HepG2 (cell line): ENCODE results near the gene TNP2. TPM values are rescaled to one million over a fixed set of nuclear protein-coding genes. Genes with fewer than 3 reads are reported as not detected.

Experiments used
- BRD4 ChIP-seq: sonication (generic); formaldehyde crosslinking; IDR thresholded peaks from 2 replicates; pipeline ENCODE4 v1.4.0; 2020; ENCODE audit warnings: missing genetic modification reagents
- GLI4 ChIP-seq: sonication (generic); formaldehyde crosslinking; IDR thresholded peaks from 2 replicates; pipeline ENCODE4 v1.5.1; 2020; ENCODE audit warnings: missing genetic modification reagents, mild to moderate bottlenecking, moderate library complexity, borderline replicate concordance
- ZFX ChIP-seq: sonication (generic); formaldehyde crosslinking; IDR thresholded peaks from 2 replicates; pipeline ENCODE4 v1.4.0; 2020; ENCODE audit warnings: mild to moderate bottlenecking, low read depth, missing genetic modification reagents, moderate library complexity
- ZKSCAN1 ChIP-seq: fragments of 150-350 bp; IDR thresholded peaks from 2 replicates; pipeline ENCODE4 v1.6.1; 2014; ENCODE audit warnings: low read length
- ZKSCAN8 ChIP-seq: IDR thresholded peaks from 2 replicates; pipeline ENCODE4 v1.6.1; 2016; ENCODE audit warnings: borderline replicate concordance, missing genetic modification reagents, missing compliant biosample characterization
- ZNF331 ChIP-seq: sonication (generic); formaldehyde crosslinking; IDR thresholded peaks from 2 replicates; pipeline ENCODE4 v1.4.0; 2020; ENCODE audit warnings: missing genetic modification reagents
- ZNF605 ChIP-seq: sonication (generic); formaldehyde crosslinking; IDR thresholded peaks from 2 replicates; pipeline ENCODE4 v1.8.0; 2022; ENCODE audit warnings: mild to moderate bottlenecking, missing genetic modification reagents
- ZNF740 ChIP-seq: sonication (generic); formaldehyde crosslinking; IDR thresholded peaks from 2 replicates; pipeline ENCODE4 v1.4.0; 2020; ENCODE audit warnings: missing genetic modification reagents
- ZNF782 ChIP-seq: sonication (generic); formaldehyde crosslinking; IDR thresholded peaks from 2 replicates; pipeline ENCODE4 v1.4.0; 2020; ENCODE audit warnings: missing genetic modification reagents, mild to moderate bottlenecking, borderline replicate concordance
- ZNF83 ChIP-seq: sonication (generic); formaldehyde crosslinking; IDR thresholded peaks from 2 replicates; pipeline ENCODE4 v1.4.0; 2020; ENCODE audit warnings: missing genetic modification reagents, mild to moderate bottlenecking, borderline replicate concordance
- polyA plus RNA-seq, 8 experiments: library from polyadenylated mRNA; depleted of rRNA in 3 of 8; stranded (reverse) in 7 of 8; unstranded in 1 of 8; fragments of >200 nt; fragmentation: Illumina TruSeq in 4 of 8; extraction: Trizol in 4 of 8; gene quantifications; 2 replicates each; pipeline versions ENCODE4 v1.2.1 to v1.2.3, GENCODE V29; 2011 to 2016; ENCODE audit warnings: low read depth in 4 of 8, missing spikeins in 1 of 8, mixed read lengths in 1 of 8; ENCODE audit not compliant: insufficient read depth in 1 of 8
- total RNA-seq, 5 experiments: library from RNA; depleted of rRNA; stranded (reverse); fragments of >200 nt; fragmentation: Illumina TruSeq; extraction: Trizol; gene quantifications; 2 replicates each; pipeline ENCODE4 v1.2.3, GENCODE V29; 2016; ENCODE audit warnings: low read depth in 1 of 5
- TF ChIP-seq, protein P1 (sequence below): sonication (generic); formaldehyde crosslinking; IDR thresholded peaks from 2 replicates; pipeline ENCODE4 v1.5.1; 2020; ENCODE audit warnings: missing genetic modification reagents, mild to moderate bottlenecking, borderline replicate concordance

Gene TNP2
- total and polyA plus RNA-seq, 2 of the 13 experiments (the other 11 are each of a cell fraction or from before 2014, with no cell fraction given), result not detected

- TF ChIP-seq ZFX (CRISPR knock-in tag) (peak; percentile 56; the same call in 1 of the 2 replicates), ZNF740 (CRISPR knock-in tag) (peak; percentile 68; the same call in 1 of the 2 replicates), ZNF331 (CRISPR knock-in tag) (peak; percentile 80), ZKSCAN1 (no peak), ZKSCAN8 (0 out of 2 replicates have a peak, but pooled peaks have one; percentile 15), ZNF605 (CRISPR knock-in tag) (peak; percentile 80), BRD4 (CRISPR knock-in tag) (peak; percentile 92; the same call in 1 of the 2 replicates), ZNF782 (CRISPR knock-in tag) (peak; percentile 5; the same call in 1 of the 2 replicates), ZNF83 (CRISPR knock-in tag) (peak; percentile 71; the same call in 1 of the 2 replicates), GLI4 (peak; percentile 75; the same call in 1 of the 2 replicates)
- TF ChIP-seq, protein P1, sequence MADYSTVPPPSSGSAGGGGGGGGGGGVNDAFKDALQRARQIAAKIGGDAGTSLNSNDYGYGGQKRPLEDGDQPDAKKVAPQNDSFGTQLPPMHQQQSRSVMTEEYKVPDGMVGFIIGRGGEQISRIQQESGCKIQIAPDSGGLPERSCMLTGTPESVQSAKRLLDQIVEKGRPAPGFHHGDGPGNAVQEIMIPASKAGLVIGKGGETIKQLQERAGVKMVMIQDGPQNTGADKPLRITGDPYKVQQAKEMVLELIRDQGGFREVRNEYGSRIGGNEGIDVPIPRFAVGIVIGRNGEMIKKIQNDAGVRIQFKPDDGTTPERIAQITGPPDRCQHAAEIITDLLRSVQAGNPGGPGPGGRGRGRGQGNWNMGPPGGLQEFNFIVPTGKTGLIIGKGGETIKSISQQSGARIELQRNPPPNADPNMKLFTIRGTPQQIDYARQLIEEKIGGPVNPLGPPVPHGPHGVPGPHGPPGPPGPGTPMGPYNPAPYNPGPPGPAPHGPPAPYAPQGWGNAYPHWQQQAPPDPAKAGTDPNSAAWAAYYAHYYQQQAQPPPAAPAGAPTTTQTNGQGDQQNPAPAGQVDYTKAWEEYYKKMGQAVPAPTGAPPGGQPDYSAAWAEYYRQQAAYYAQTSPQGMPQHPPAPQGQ (CRISPR knock-in tag), result peak; percentile 95; the same call in 1 of the 2 replicates
- TF ChIP-seq, all 625 proteins: peak for 274
Observed at GRCh38 chr16:11297492-11298142, 28.5 kb upstream of the TNP2 start (continued).
